Measurements from ENCODE around the gene ADAMTS17.

DNA sequence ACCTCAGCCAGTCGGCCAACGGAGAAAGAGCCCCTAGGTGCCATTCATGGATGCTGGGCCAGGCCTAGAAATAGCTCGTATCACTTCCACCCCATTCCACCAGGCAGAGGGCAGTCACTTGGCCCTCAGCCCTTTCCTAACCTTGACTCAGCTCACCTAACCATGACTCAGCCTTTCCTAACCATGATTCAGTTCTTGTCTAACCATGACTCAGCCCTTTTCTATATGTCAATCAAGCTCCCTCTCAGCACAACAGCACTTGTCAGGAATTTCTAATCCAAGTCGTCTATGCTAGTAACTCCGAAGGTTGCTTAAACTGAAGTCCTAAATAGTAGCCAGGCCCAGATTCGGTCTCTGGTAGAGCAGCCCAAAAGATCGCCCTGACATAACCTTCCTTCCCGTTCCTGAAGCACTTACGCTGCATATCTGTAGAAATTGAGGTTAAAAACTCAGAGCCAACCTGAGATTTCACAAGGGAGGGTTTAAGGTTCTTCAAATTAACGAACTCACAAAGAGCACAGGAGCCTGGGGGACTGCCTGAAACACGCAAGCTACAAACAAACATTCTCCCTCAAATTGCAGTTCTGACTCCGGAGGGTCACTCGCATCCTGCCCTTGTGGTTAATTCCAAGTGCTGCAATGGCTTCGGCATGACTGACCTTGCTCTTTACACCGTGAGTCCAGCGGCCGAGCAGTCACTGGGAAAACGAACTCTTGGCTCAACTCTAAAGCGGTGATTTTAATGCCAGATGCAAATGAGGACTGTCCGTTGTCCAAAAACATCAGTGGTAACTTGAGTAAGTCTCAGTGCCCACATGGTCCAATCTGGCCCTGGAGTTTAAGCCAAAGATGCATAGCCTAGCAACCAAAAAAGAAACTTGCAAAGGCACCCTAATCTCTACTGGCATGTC is 99.9 kb downstream of the ADAMTS17 start:
- TF ChIP-seq, protein P1, sequence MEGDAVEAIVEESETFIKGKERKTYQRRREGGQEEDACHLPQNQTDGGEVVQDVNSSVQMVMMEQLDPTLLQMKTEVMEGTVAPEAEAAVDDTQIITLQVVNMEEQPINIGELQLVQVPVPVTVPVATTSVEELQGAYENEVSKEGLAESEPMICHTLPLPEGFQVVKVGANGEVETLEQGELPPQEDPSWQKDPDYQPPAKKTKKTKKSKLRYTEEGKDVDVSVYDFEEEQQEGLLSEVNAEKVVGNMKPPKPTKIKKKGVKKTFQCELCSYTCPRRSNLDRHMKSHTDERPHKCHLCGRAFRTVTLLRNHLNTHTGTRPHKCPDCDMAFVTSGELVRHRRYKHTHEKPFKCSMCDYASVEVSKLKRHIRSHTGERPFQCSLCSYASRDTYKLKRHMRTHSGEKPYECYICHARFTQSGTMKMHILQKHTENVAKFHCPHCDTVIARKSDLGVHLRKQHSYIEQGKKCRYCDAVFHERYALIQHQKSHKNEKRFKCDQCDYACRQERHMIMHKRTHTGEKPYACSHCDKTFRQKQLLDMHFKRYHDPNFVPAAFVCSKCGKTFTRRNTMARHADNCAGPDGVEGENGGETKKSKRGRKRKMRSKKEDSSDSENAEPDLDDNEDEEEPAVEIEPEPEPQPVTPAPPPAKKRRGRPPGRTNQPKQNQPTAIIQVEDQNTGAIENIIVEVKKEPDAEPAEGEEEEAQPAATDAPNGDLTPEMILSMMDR (IDR thresholded peaks at IDR 0.05), result no peak
- no peak for TF ChIP-seq POLR2A (IDR thresholded peaks at IDR 0.05)

Data from heart left ventricle (tissue), 13 donors.